Activated CD8-positive, alpha-beta memory T cell treated with anti-CD3 and anti-CD28 coated beads, Interleukin-2, amount 10 ng/mL, durations not matched to agents 7 days and 5 days (primary cell): ENCODE measurements around the gene LRIG1. TPM values are rescaled to one million over a fixed set of nuclear protein-coding genes. Genes with fewer than 3 reads are reported as not detected.

Experiments
- ATAC-seq: fragments of 150-1000 bp; cut with Tn5 transposase; one replicate; pipeline ENCODE4 v1.10.0; 2021; ENCODE audit warnings: moderate library complexity
- CTCF ChIA-PET: fragments of 350-600 bp; sonication (Branson Sonifier 250); formaldehyde crosslinking; loops from one replicate; lab custom pipeline; 2021; ENCODE audit warnings: antibody characterized with exemption; lab: Charles Lee
- DNase-seq: peaks from one replicate; pipeline ENCODE4 v3.0.0-alpha.2; 2020
- H3K27ac Mint-ChIP-seq: one replicate; pipeline ENCODE4 v1.8.0; 2021; ENCODE audit warnings: mild to moderate bottlenecking, mixed read lengths
- H3K27me3 Mint-ChIP-seq: one replicate; pipeline ENCODE4 v1.8.0; 2021; ENCODE audit warnings: mixed read lengths
- H3K36me3 Mint-ChIP-seq: one replicate; pipeline ENCODE4 v1.8.0; 2021; ENCODE audit warnings: mild to moderate bottlenecking, mixed read lengths
- H3K4me1 Mint-ChIP-seq: one replicate; pipeline ENCODE4 v1.8.0; 2021; ENCODE audit warnings: mixed read lengths
- H3K4me3 Mint-ChIP-seq: one replicate; pipeline ENCODE4 v1.8.0; 2021; ENCODE audit warnings: mild to moderate bottlenecking, moderate library complexity, mixed read lengths
- H3K9me3 Mint-ChIP-seq: one replicate; pipeline ENCODE4 v1.8.0; 2022; ENCODE audit warnings: low read depth, mixed read lengths
- total RNA-seq, 2 experiments: library from RNA; stranded (reverse); gene quantifications; one replicate each; pipeline ENCODE4 v1.2.3, GENCODE V29; 2021

LRIG1 gene
- total RNA-seq, 2 experiments from 2014 or later = 21.0 to 31.6 TPM

GRCh38 chr3:66355394-66355793, 145.4 kb downstream of the LRIG1 start:
- CTCF ChIA-PET = interaction anchor here (1.3 kb wide), 1 partner anchor 12 kb away, joined by 5 read pairs; no protein-coding TSS in a partner anchor
- Mint-ChIP-seq H3K27me3 (no peaks in the 10 kb centered on the region), H3K4me1 (peaks cover 14% of the 10 kb centered on the region), H3K4me3 (no peak overlapping the region), H3K36me3 (no peaks in the 10 kb centered on the region), H3K27ac (no peak overlapping the region), H3K9me3 (no peaks in the 10 kb centered on the region)
- DNase-seq = no peak
- ATAC-seq = peak; percentile 45

- no peaks in the 10 kb centered on the region for H3K27me3 Mint-ChIP-seq
- H3K27ac Mint-ChIP-seq = no peak overlapping the region
- CTCF ChIA-PET = interaction anchor here (1.6 to 1.8 kb wide), 2 partner anchors 24 to 100 kb away, joined by 5 to 6 read pairs; no protein-coding TSS in a partner anchor
- H3K9me3 Mint-ChIP-seq = no peaks in the 10 kb centered on the region
- H3K36me3 Mint-ChIP-seq = no peaks in the 10 kb centered on the region
- DNase-seq (no peak), ATAC-seq (no peak)
- H3K4me1 Mint-ChIP-seq = peaks cover 14% of the 10 kb centered on the region
- H3K4me3 Mint-ChIP-seq = no peak overlapping the region
Measured at GRCh38 chr3:66354001-66354400, 146.8 kb downstream of the LRIG1 start.

GRCh38 chr3:66353530-66353929, 147.3 kb downstream of the LRIG1 start:
- no peaks in the 10 kb centered on the region for H3K36me3 Mint-ChIP-seq
- CTCF ChIA-PET = interaction anchor here (1.6 to 1.8 kb wide), 2 partner anchors 25 to 99 kb away, joined by 5 to 6 read pairs; no protein-coding TSS in a partner anchor
- ATAC-seq = no peak
- H3K4me3 Mint-ChIP-seq = no peak overlapping the region
- H3K27me3 Mint-ChIP-seq = no peaks in the 10 kb centered on the region
- peaks cover 14% of the 10 kb centered on the region for H3K4me1 Mint-ChIP-seq
- no peaks in the 10 kb centered on the region for H3K9me3 Mint-ChIP-seq
- no peak for DNase-seq
- H3K27ac Mint-ChIP-seq = no peak overlapping the region

- no peaks in the 10 kb centered on the region for H3K9me3 Mint-ChIP-seq
Measured at GRCh38 chr3:66353039-66353438, 147.8 kb downstream of the LRIG1 start.

GRCh38 chr3:66350601-66351000, 150.2 kb downstream of the LRIG1 start:
- DNase-seq (no peak), ATAC-seq (no peak)
- no peaks in the 10 kb centered on the region for H3K9me3 Mint-ChIP-seq
- no peak overlapping the region for H3K4me3 Mint-ChIP-seq
- CTCF ChIA-PET = no interaction called here
- peaks cover 12% of the 10 kb centered on the region for H3K4me1 Mint-ChIP-seq
- H3K36me3 Mint-ChIP-seq = peaks cover 12% of the 10 kb centered on the region
- H3K27ac Mint-ChIP-seq = no peak overlapping the region
- no peaks in the 10 kb centered on the region for H3K27me3 Mint-ChIP-seq

More at GRCh38 chr3:66353039-66353438, 147.8 kb downstream of the LRIG1 start:
- H3K27me3 Mint-ChIP-seq = no peaks in the 10 kb centered on the region
- CTCF ChIA-PET = interaction anchor here (1.6 to 1.8 kb wide), 2 partner anchors 25 to 99 kb away, joined by 5 to 6 read pairs; no protein-coding TSS in a partner anchor
- no peak overlapping the region for H3K4me3 Mint-ChIP-seq
- DNase-seq = no peak
- no peak overlapping the region for H3K27ac Mint-ChIP-seq
- peaks cover 14% of the 10 kb centered on the region for H3K4me1 Mint-ChIP-seq
- ATAC-seq = no peak
- H3K36me3 Mint-ChIP-seq = peaks cover under 1% of the 10 kb centered on the region

- ATAC-seq (no peak), DNase-seq (no peak)
- no peaks in the 10 kb centered on the region for H3K27me3 Mint-ChIP-seq
- H3K9me3 Mint-ChIP-seq = no peaks in the 10 kb centered on the region
- H3K27ac Mint-ChIP-seq = no peak overlapping the region
- H3K4me1 Mint-ChIP-seq = peaks cover 3% of the 10 kb centered on the region
- H3K4me3 Mint-ChIP-seq = no peak overlapping the region
- CTCF ChIA-PET = no interaction called here
- H3K36me3 Mint-ChIP-seq = peaks cover 12% of the 10 kb centered on the region
Measured at GRCh38 chr3:66348704-66349103, 152.1 kb downstream of the LRIG1 start.

- DNase-seq (no peak), ATAC-seq (no peak)
- Mint-ChIP-seq H3K27ac (peak overlapping the region; percentile 16), H3K27me3 (no peaks in the 10 kb centered on the region), H3K9me3 (no peaks in the 10 kb centered on the region), H3K36me3 (peaks cover 12% of the 10 kb centered on the region), H3K4me3 (no peak overlapping the region), H3K4me1 (no peaks in the 10 kb centered on the region)
- CTCF ChIA-PET = interaction anchor here (0.6 to 2.0 kb wide), 2 partner anchors 10 to 89 kb away, joined by 3 to 5 read pairs; no protein-coding TSS in a partner anchor
Measured at GRCh38 chr3:66344848-66345578, 155.8 kb downstream of the LRIG1 start.

- H3K27ac Mint-ChIP-seq = no peak overlapping the region
- peaks cover 12% of the 10 kb centered on the region for H3K36me3 Mint-ChIP-seq
- H3K9me3 Mint-ChIP-seq = no peaks in the 10 kb centered on the region
- CTCF ChIA-PET = interaction anchor here (2.0 kb wide), 1 partner anchor 11 kb away, joined by 5 read pairs; no protein-coding TSS in a partner anchor
- no peak for DNase-seq
- H3K4me1 Mint-ChIP-seq = no peaks in the 10 kb centered on the region
- H3K4me3 Mint-ChIP-seq = no peak overlapping the region
- H3K27me3 Mint-ChIP-seq = no peaks in the 10 kb centered on the region
- no peak for ATAC-seq
Measured at GRCh38 chr3:66344391-66344811, 156.4 kb downstream of the LRIG1 start.

- H3K36me3 Mint-ChIP-seq = peaks cover 10% of the 10 kb centered on the region
- H3K27ac Mint-ChIP-seq = no peak overlapping the region
- H3K27me3 Mint-ChIP-seq = no peaks in the 10 kb centered on the region
- ATAC-seq = no peak
- CTCF ChIA-PET = interaction anchor here (1.0 to 2.0 kb wide), 5 partner anchors 12 to 40 kb away, joined by 3 to 5 read pairs (median 4); no protein-coding TSS in a partner anchor
- DNase-seq = no peak
- no peaks in the 10 kb centered on the region for H3K9me3 Mint-ChIP-seq
- no peak overlapping the region for H3K4me3 Mint-ChIP-seq
- no peaks in the 10 kb centered on the region for H3K4me1 Mint-ChIP-seq
Measured at GRCh38 chr3:66342717-66343356, 158.0 kb downstream of the LRIG1 start.

GRCh38 chr3:66338927-66339326, 161.9 kb downstream of the LRIG1 start:
- H3K27me3 Mint-ChIP-seq = no peaks in the 10 kb centered on the region
- CTCF ChIA-PET = no interaction called here
- no peak for ATAC-seq
- peaks cover 3% of the 10 kb centered on the region for H3K4me1 Mint-ChIP-seq
- no peak for DNase-seq
- no peaks in the 10 kb centered on the region for H3K36me3 Mint-ChIP-seq
- H3K27ac Mint-ChIP-seq = no peak overlapping the region
- H3K4me3 Mint-ChIP-seq = no peak overlapping the region
- no peaks in the 10 kb centered on the region for H3K9me3 Mint-ChIP-seq

- Mint-ChIP-seq H3K27me3 (no peaks in the 10 kb centered on the region), H3K36me3 (no peaks in the 10 kb centered on the region), H3K27ac (no peak overlapping the region), H3K9me3 (no peaks in the 10 kb centered on the region), H3K4me3 (no peak overlapping the region), H3K4me1 (peaks cover 3% of the 10 kb centered on the region)
- no peak for ATAC-seq
- no peak for DNase-seq
- CTCF ChIA-PET = no interaction called here
Measured at GRCh38 chr3:66336333-66336766, 164.5 kb downstream of the LRIG1 start.

- CTCF ChIA-PET = no interaction called here
- no peaks in the 10 kb centered on the region for H3K9me3 Mint-ChIP-seq
- ATAC-seq = no peak
Measured at GRCh38 chr3:66335671-66336070, 165.2 kb downstream of the LRIG1 start.

More at GRCh38 chr3:66335671-66336070, 165.2 kb downstream of the LRIG1 start:
- Mint-ChIP-seq H3K36me3 (no peaks in the 10 kb centered on the region), H3K27ac (no peak overlapping the region), H3K27me3 (no peaks in the 10 kb centered on the region), H3K4me3 (no peak overlapping the region), H3K4me1 (peaks cover 3% of the 10 kb centered on the region)
- DNase-seq = no peak
